Midbrain (tissue), 1 donor: ENCODE results near the gene CPXM2.

Source experiments
- DNase-seq: peaks from one replicate; lab custom pipeline; 2025; lab: John Stamatoyannopoulos, UW

CPXM2 gene

GRCh38 chr10:123797813-123798212 is 93.8 kb downstream of the CPXM2 start:
- DNase-seq = no peak

GRCh38 chr10:123796736-123797135 is 94.9 kb downstream of the CPXM2 start:
- DNase-seq = no peak

GRCh38 chr10:123795846-123796590 is 95.6 kb downstream of the CPXM2 start:
- no peak for DNase-seq

GRCh38 chr10:123795196-123795780 is 96.3 kb downstream of the CPXM2 start:
- DNase-seq = no peak

- DNase-seq = no peak
These were observed 99.2 kb downstream of the CPXM2 start for GRCh38 chr10:123792248-123792978.

- no peak for DNase-seq
These were observed 101.3 kb downstream of the CPXM2 start for GRCh38 chr10:123790132-123790885.

GRCh38 chr10:123788981-123789380 is 102.6 kb downstream of the CPXM2 start:
- no peak for DNase-seq

- no peak for DNase-seq
These were observed 104.0 kb downstream of the CPXM2 start for GRCh38 chr10:123787566-123787965.

- no peak for DNase-seq
These were observed 104.7 kb downstream of the CPXM2 start for GRCh38 chr10:123786896-123787295.

- DNase-seq = no peak
These were observed 105.3 kb downstream of the CPXM2 start for GRCh38 chr10:123786306-123786705.

- DNase-seq = no peak
These were observed 107.0 kb downstream of the CPXM2 start for GRCh38 chr10:123784646-123785045.

- DNase-seq = no peak
These were observed 107.4 kb downstream of the CPXM2 start for GRCh38 chr10:123784216-123784615.

- no peak for DNase-seq
These were observed 108.3 kb downstream of the CPXM2 start for GRCh38 chr10:123783296-123783695.

GRCh38 chr10:123782549-123782948 is 109.1 kb downstream of the CPXM2 start:
- DNase-seq = no peak

- no peak for DNase-seq
These were observed 109.6 kb downstream of the CPXM2 start for GRCh38 chr10:123781956-123782500.

- DNase-seq = no peak
These were observed 110.2 kb downstream of the CPXM2 start for GRCh38 chr10:123781324-123781900.

- no peak for DNase-seq
These were observed 112.7 kb downstream of the CPXM2 start for GRCh38 chr10:123778719-123779517.

GRCh38 chr10:123777881-123778280 is 113.7 kb downstream of the CPXM2 start:
- no peak for DNase-seq

GRCh38 chr10:123774132-123774742 is 117.4 kb downstream of the CPXM2 start:
- DNase-seq = no peak
